IPS DF 6.9 (cell line): Measurements from ENCODE around the gene POLA2.

ENCODE experiments used
- DNase-seq: peaks from one replicate; pipeline ENCODE4 v3.0.0-alpha.2; 2013; ENCODE audit warnings: low read depth, low spot score
- H3K27ac ChIP-seq: one replicate; pipeline ENCODE4 v1.5.1; 2013; ENCODE audit warnings: low read length, control low read depth
- H3K27me3 ChIP-seq: 2 replicates; pipeline ENCODE4 v1.6.1; 2013; ENCODE audit warnings: mild to moderate bottlenecking, low read length; ENCODE audit not compliant: control insufficient read depth, insufficient read depth
- H3K36me3 ChIP-seq: 2 replicates; pipeline ENCODE4 v1.6.1; 2013; ENCODE audit warnings: low read length; ENCODE audit not compliant: control insufficient read depth, insufficient read depth
- H3K4me1 ChIP-seq: 2 replicates; pipeline ENCODE4 v1.6.1; 2013; ENCODE audit warnings: low read length; ENCODE audit not compliant: control insufficient read depth, insufficient read depth
- H3K4me3 ChIP-seq: 2 replicates; pipeline ENCODE4 v1.5.1; 2013; ENCODE audit warnings: mild to moderate bottlenecking, low read length
- H3K9me3 ChIP-seq: 2 replicates; pipeline ENCODE4 v1.6.1; 2013; ENCODE audit warnings: low read length, inconsistent platforms; ENCODE audit not compliant: control insufficient read depth, insufficient read depth
- WGBS: extraction: QIAGEN DNeasy Blood & Tissue Kit; methylation state at CpG from one replicate; pipeline ENCODE4 v1.1.7; 2013; ENCODE audit warnings: mixed read lengths, missing lambda C conversion rate; ENCODE audit not compliant: insufficient read length, insufficient coverage; 5-methylcytosine and 5-hydroxymethylcytosine counted together

POLA2 gene

GRCh38 chr11:65315866-65316226 lies 54.1 kb downstream of the POLA2 start:
- Histone ChIP-seq H3K4me3 (peak overlapping the region; percentile 81; the same call in 1 of the 2 replicates), H3K36me3 (peaks cover 3% of the 10 kb centered on the region), H3K9me3 (no peaks in the 10 kb centered on the region), H3K27me3 (peaks cover 3% of the 10 kb centered on the region; the same call in 1 of the 2 replicates), H3K27ac (no peak overlapping the region), H3K4me1 (peaks cover 7% of the 10 kb centered on the region)
- no peak for DNase-seq
- WGBS, result no CpG with 5 or more reads among the region's 8 CpGs

- no peak for DNase-seq
- H3K4me3 ChIP-seq, result no peak overlapping the region
- no CpG with 5 or more reads among the region's 20 CpGs for WGBS
Measured at GRCh38 chr11:65316227-65317024, 54.7 kb downstream of the POLA2 start.

GRCh38 chr11:65317025-65317786 lies 55.4 kb downstream of the POLA2 start:
- Histone ChIP-seq H3K36me3 (peaks cover 16% of the 10 kb centered on the region), H3K27ac (no peak overlapping the region), H3K27me3 (peaks cover 3% of the 10 kb centered on the region; the same call in 1 of the 2 replicates), H3K4me1 (peaks cover 7% of the 10 kb centered on the region), H3K4me3 (no peak overlapping the region), H3K9me3 (no peaks in the 10 kb centered on the region)
- no peak for DNase-seq
- no CpG with 5 or more reads among the region's 13 CpGs for WGBS

More at GRCh38 chr11:65316227-65317024, 54.7 kb downstream of the POLA2 start:
- Histone ChIP-seq H3K9me3 (no peaks in the 10 kb centered on the region), H3K27me3 (peaks cover 3% of the 10 kb centered on the region; the same call in 1 of the 2 replicates), H3K4me1 (peaks cover 7% of the 10 kb centered on the region), H3K36me3 (peaks cover 9% of the 10 kb centered on the region), H3K27ac (no peak overlapping the region)

- no peak overlapping the region for H3K4me3 ChIP-seq
- H3K9me3 ChIP-seq, result no peaks in the 10 kb centered on the region
- no CpG with 5 or more reads among the region's 22 CpGs for WGBS
- peaks cover 4% of the 10 kb centered on the region; the same call in 1 of the 2 replicates for H3K4me1 ChIP-seq
- no peaks in the 10 kb centered on the region for H3K27me3 ChIP-seq
- peaks cover 18% of the 10 kb centered on the region for H3K36me3 ChIP-seq
- no peak overlapping the region for H3K27ac ChIP-seq
- DNase-seq, result no peak
Measured at GRCh38 chr11:65320386-65321075, 58.8 kb downstream of the POLA2 start.

- Histone ChIP-seq H3K27me3 (no peaks in the 10 kb centered on the region), H3K27ac (no peak overlapping the region), H3K4me3 (no peak overlapping the region), H3K4me1 (peaks cover 2% of the 10 kb centered on the region; the same call in 1 of the 2 replicates), H3K36me3 (peaks cover 18% of the 10 kb centered on the region), H3K9me3 (no peaks in the 10 kb centered on the region)
- DNase-seq, result no peak
- WGBS, result no CpG with 5 or more reads among the region's 15 CpGs
Measured at GRCh38 chr11:65321076-65321475, 59.3 kb downstream of the POLA2 start.

- DNase-seq, result no peak
- Histone ChIP-seq H3K36me3 (peaks cover 18% of the 10 kb centered on the region), H3K9me3 (no peaks in the 10 kb centered on the region), H3K4me1 (peaks cover under 1% of the 10 kb centered on the region; the same call in 1 of the 2 replicates), H3K4me3 (no peak overlapping the region), H3K27me3 (no peaks in the 10 kb centered on the region), H3K27ac (no peak overlapping the region)
- no CpG with 5 or more reads among the region's 13 CpGs for WGBS
Measured at GRCh38 chr11:65321828-65322485, 60.2 kb downstream of the POLA2 start.

- Histone ChIP-seq H3K27me3 (no peaks in the 10 kb centered on the region), H3K36me3 (peaks cover 18% of the 10 kb centered on the region), H3K4me1 (no peaks in the 10 kb centered on the region), H3K9me3 (no peaks in the 10 kb centered on the region), H3K27ac (no peak overlapping the region), H3K4me3 (no peak overlapping the region)
- WGBS, result no CpG with 5 or more reads among the region's 12 CpGs
- DNase-seq, result no peak
Measured at GRCh38 chr11:65323813-65324212, 62.1 kb downstream of the POLA2 start.

- no peaks in the 10 kb centered on the region for H3K4me1 ChIP-seq
- no peaks in the 10 kb centered on the region for H3K9me3 ChIP-seq
- no peaks in the 10 kb centered on the region for H3K27me3 ChIP-seq
- no peak for DNase-seq
- no peak overlapping the region for H3K27ac ChIP-seq
- no peak overlapping the region for H3K4me3 ChIP-seq
- no CpG with 5 or more reads among the region's 4 CpGs for WGBS
- H3K36me3 ChIP-seq, result peaks cover 18% of the 10 kb centered on the region
Measured at GRCh38 chr11:65325435-65325834, 63.7 kb downstream of the POLA2 start.

GRCh38 chr11:65327021-65327420 lies 65.3 kb downstream of the POLA2 start:
- no peak for DNase-seq
- Histone ChIP-seq H3K9me3 (no peaks in the 10 kb centered on the region), H3K4me1 (no peaks in the 10 kb centered on the region), H3K4me3 (no peak overlapping the region), H3K36me3 (peaks cover 3% of the 10 kb centered on the region; the same call in 1 of the 2 replicates), H3K27ac (no peak overlapping the region), H3K27me3 (no peaks in the 10 kb centered on the region)
- WGBS, result no CpG with 5 or more reads among the region's 8 CpGs

GRCh38 chr11:65329478-65329877 lies 67.7 kb downstream of the POLA2 start:
- WGBS, result no CpG with 5 or more reads among the region's 2 CpGs
- H3K36me3 ChIP-seq, result no peaks in the 10 kb centered on the region
- DNase-seq, result no peak
- H3K27ac ChIP-seq, result no peak overlapping the region
- no peaks in the 10 kb centered on the region for H3K9me3 ChIP-seq
- no peaks in the 10 kb centered on the region for H3K27me3 ChIP-seq
- H3K4me1 ChIP-seq, result no peaks in the 10 kb centered on the region
- H3K4me3 ChIP-seq, result no peak overlapping the region
